Femur (tissue), 1 donor: ENCODE data around the gene AUTS2.

Experiments
- DNase-seq: peaks from one replicate; pipeline ENCODE4 v3.0.0-alpha.2; 2017

The AUTS2 gene

GRCh38 chr7:70372768-70373515, 774.7 kb downstream of the AUTS2 start:
- no peak for DNase-seq

- no peak for DNase-seq
Observed at GRCh38 chr7:70374772-70375533, 776.7 kb downstream of the AUTS2 start.

- DNase-seq: no peak
Observed at GRCh38 chr7:70376561-70377031, 778.3 kb downstream of the AUTS2 start.

- no peak for DNase-seq
Observed at GRCh38 chr7:70377957-70378356, 779.7 kb downstream of the AUTS2 start.

GRCh38 chr7:70379210-70379609, 780.9 kb downstream of the AUTS2 start:
- DNase-seq: no peak

GRCh38 chr7:70380421-70381015, 782.2 kb downstream of the AUTS2 start:
- DNase-seq: peak; percentile 76

GRCh38 chr7:70383066-70383782, 784.9 kb downstream of the AUTS2 start:
- no peak for DNase-seq

- no peak for DNase-seq
Observed at GRCh38 chr7:70384024-70384423, 785.7 kb downstream of the AUTS2 start.

- no peak for DNase-seq
Observed at GRCh38 chr7:70384891-70385290, 786.6 kb downstream of the AUTS2 start.

- no peak for DNase-seq
Observed at GRCh38 chr7:70387217-70387616, 788.9 kb downstream of the AUTS2 start.

- no peak for DNase-seq
Observed at GRCh38 chr7:70389531-70390151, 791.4 kb downstream of the AUTS2 start.

- DNase-seq: no peak
Observed at GRCh38 chr7:70390251-70390650, 792.0 kb downstream of the AUTS2 start.

- DNase-seq: no peak
Observed at GRCh38 chr7:70392256-70392876, 794.1 kb downstream of the AUTS2 start.

GRCh38 chr7:70392877-70393435, 794.7 kb downstream of the AUTS2 start:
- DNase-seq: no peak

- no peak for DNase-seq
Observed at GRCh38 chr7:70393956-70394355, 795.7 kb downstream of the AUTS2 start.

- DNase-seq: no peak
Observed at GRCh38 chr7:70400829-70401380, 802.6 kb downstream of the AUTS2 start.

GRCh38 chr7:70402069-70402468, 803.8 kb downstream of the AUTS2 start:
- DNase-seq: no peak

GRCh38 chr7:70405241-70405640, 807.0 kb downstream of the AUTS2 start:
- no peak for DNase-seq

- no peak for DNase-seq
Observed at GRCh38 chr7:70406186-70406949, 808.1 kb downstream of the AUTS2 start.

- no peak for DNase-seq
Observed at GRCh38 chr7:70406950-70407209, 808.6 kb downstream of the AUTS2 start.

GRCh38 chr7:70408477-70408876, 810.2 kb downstream of the AUTS2 start:
- no peak for DNase-seq
